GM13976 (cell line): ENCODE results near the gene GRAMD1B.

Experiments
- DNase-seq: peaks from one replicate; pipeline ENCODE4 v3.0.0; 2012; ENCODE audit warnings: low spot score
- CTCF ChIP-seq: IDR thresholded peaks from 2 replicates; pipeline ENCODE4 v1.5.1; 2012; ENCODE audit warnings: borderline replicate concordance, mild to moderate bottlenecking; ENCODE audit not compliant: insufficient read depth; ENCODE audit errors: extremely low read depth, missing control alignments, control extremely low read depth
- in situ Hi-C: fragments of 300-500 bp; cut with MboI; formaldehyde crosslinking; loops from one replicate; pipeline ENCODE4 v1.12.0; 2022; ENCODE audit warnings: low sequenced_read_pairs, mixed read lengths, inconsistent platforms; ENCODE audit not compliant: unreplicated experiment

Gene GRAMD1B

GRCh38 chr11:123430721-123431497 lies 840 bp downstream of the GRAMD1B start:
- TF ChIP-seq CTCF, result no peak
- in situ Hi-C loops, result no loop called here
- peak; percentile 84 for DNase-seq

- in situ Hi-C loops, result no loop called here
- no peak for TF ChIP-seq CTCF
- DNase-seq, result no peak
Observed at GRCh38 chr11:123431619-123432018, 1.6 kb downstream of the GRAMD1B start.

- in situ Hi-C loops, result no loop called here
- no peak for DNase-seq
- peak; percentile 40 for TF ChIP-seq CTCF
Observed at GRCh38 chr11:123434262-123434661, 4.2 kb downstream of the GRAMD1B start.

- no peak for TF ChIP-seq CTCF
- no peak for DNase-seq
- in situ Hi-C loops, result no loop called here
Observed at GRCh38 chr11:123434911-123435310, 4.8 kb downstream of the GRAMD1B start.

- in situ Hi-C loops, result no loop called here
- no peak for DNase-seq
- TF ChIP-seq CTCF, result no peak
Observed at GRCh38 chr11:123437236-123437979, 7.3 kb downstream of the GRAMD1B start.

GRCh38 chr11:123438131-123438627 lies 8.1 kb downstream of the GRAMD1B start:
- no peak for TF ChIP-seq CTCF
- no peak for DNase-seq
- in situ Hi-C loops, result no loop called here
